Measurements from ENCODE around the gene CAMK1D.

The CAMK1D gene

GRCh38 chr10:12375076-12375504 is 25.7 kb downstream of the CAMK1D start:
- no peak for DNase-seq (ENCODE audit: low spot score)

- DNase-seq (ENCODE audit: low spot score), result no peak
Observed at GRCh38 chr10:12376211-12376610, 26.9 kb downstream of the CAMK1D start.

GRCh38 chr10:12377658-12378290 is 28.4 kb downstream of the CAMK1D start:
- no peak for DNase-seq (ENCODE audit: low spot score)

- no peak for DNase-seq (ENCODE audit: low spot score)
Observed at GRCh38 chr10:12380999-12381398, 31.7 kb downstream of the CAMK1D start.

GRCh38 chr10:12381536-12382156 is 32.3 kb downstream of the CAMK1D start:
- DNase-seq (ENCODE audit: low spot score), result no peak

- no peak for DNase-seq (ENCODE audit: low spot score)
Observed at GRCh38 chr10:12382157-12382548, 32.8 kb downstream of the CAMK1D start.

DNA sequence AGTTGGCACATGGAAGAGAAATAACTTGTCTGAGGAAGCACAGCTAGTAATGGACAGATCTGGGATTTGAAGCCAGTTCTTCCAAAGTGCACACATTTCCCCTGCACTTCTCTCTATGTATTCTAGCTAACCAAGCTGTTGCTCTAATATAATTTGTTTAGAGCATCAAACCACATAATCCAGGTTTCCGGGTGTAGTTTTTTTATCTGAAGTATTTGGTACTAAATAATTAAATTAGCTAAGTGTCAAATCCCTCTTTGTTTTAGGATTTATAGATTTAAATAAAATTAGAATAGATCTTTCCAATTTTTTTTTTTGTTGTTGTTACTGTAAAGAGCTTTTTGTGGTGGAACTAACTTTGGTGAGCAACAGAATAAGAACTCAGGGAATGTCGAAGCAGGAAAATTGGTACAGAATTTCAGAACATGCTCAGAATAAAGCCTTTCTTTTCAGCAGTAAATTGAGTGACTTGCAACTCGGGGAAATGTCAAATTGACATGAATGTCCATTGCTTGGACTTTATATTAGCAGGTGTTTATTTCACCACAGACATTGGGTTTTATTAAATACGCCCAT is 33.7 kb downstream of the CAMK1D start:
- DNase-seq (ENCODE audit: low spot score), result no peak

- DNase-seq (ENCODE audit: low spot score), result no peak
Observed at GRCh38 chr10:12384906-12385305, 35.6 kb downstream of the CAMK1D start.

DNA sequence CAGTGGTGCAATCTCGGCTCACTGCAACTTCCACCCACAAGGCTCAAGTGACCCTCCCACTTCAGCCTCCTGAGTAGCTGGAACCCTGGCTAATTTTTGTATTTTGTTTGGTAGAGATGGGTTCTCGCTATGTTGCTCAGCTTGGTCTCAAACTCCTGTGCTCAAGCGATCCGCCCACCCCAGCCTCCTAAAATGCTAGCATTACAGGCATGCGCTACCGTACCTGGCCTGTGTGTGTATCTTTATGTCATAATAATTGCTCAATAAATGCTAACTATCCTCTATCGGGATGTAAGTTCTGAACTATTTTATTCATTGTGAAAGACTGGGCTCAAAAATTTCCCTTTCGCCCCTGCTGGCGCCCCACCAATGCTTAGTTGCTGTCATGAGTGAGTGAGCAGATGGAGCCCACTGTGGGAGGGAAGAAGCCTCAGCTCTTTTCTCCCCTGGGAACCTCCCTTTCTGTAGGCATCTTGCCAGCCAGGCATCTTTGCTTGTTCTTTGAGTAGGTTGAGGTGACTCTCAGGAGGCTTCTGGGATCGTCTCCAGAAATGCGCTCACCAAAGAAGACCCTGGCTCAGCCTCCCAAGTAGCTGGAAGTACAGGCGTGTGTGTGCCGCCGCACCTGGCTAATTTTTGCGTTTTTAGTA is 38.3 kb downstream of the CAMK1D start:
- DNase-seq (ENCODE audit: low spot score), result no peak

- no peak for DNase-seq (ENCODE audit: low spot score)
Observed at GRCh38 chr10:12388671-12389070, 39.3 kb downstream of the CAMK1D start.

- no peak for DNase-seq (ENCODE audit: low spot score)
Observed at GRCh38 chr10:12389154-12389734, 39.9 kb downstream of the CAMK1D start.

- DNase-seq (ENCODE audit: low spot score), result no peak
Observed at GRCh38 chr10:12390733-12391132, 41.4 kb downstream of the CAMK1D start.

DNA sequence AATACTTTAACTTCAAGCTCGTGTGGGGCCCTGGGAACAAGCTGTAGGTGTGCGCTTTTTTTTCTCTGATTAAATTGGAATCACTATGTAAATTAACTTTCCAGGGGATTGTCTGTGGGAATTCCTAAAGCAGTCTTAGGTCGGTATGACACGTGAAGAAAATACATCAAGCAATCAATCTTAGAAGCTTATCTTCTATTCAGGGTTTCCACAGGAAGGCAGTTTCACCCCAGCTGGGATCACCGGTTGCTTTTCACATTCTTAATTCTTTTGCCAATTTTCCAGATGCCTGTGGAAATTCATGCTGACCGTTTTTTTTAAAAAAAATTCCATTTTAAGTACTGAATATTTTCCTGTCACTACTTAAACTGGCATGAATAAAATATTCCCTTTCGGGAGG is 41.9 kb downstream of the CAMK1D start:
- no peak for DNase-seq (ENCODE audit: low spot score)

DNA sequence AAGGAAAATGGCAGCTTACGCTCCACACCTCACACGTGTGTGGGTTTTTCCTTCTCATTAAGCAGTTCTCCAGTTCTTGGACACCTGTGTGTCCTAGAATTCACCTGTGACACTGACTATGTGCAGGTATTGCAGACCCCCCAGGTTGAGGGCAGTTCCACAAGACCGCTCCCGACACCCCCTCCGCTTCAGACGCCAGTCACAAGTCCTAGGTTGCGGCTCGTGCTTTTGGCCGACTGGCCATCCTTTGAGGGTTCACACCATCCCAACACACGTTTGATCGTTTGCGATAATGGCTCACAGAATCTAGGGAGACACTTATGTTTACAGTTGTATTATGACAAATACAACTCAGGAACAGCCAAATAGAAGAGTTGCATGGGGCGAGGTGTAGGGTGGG is 44.5 kb downstream of the CAMK1D start:
- DNase-seq (ENCODE audit: low spot score), result no peak

- DNase-seq (ENCODE audit: low spot score), result no peak
Observed at GRCh38 chr10:12394241-12395033, 45.1 kb downstream of the CAMK1D start.

GRCh38 chr10:12396093-12396492 is 46.7 kb downstream of the CAMK1D start:
- DNase-seq (ENCODE audit: low spot score), result no peak

- DNase-seq (ENCODE audit: low spot score), result no peak
Observed at GRCh38 chr10:12396567-12396966, 47.2 kb downstream of the CAMK1D start.

DNA sequence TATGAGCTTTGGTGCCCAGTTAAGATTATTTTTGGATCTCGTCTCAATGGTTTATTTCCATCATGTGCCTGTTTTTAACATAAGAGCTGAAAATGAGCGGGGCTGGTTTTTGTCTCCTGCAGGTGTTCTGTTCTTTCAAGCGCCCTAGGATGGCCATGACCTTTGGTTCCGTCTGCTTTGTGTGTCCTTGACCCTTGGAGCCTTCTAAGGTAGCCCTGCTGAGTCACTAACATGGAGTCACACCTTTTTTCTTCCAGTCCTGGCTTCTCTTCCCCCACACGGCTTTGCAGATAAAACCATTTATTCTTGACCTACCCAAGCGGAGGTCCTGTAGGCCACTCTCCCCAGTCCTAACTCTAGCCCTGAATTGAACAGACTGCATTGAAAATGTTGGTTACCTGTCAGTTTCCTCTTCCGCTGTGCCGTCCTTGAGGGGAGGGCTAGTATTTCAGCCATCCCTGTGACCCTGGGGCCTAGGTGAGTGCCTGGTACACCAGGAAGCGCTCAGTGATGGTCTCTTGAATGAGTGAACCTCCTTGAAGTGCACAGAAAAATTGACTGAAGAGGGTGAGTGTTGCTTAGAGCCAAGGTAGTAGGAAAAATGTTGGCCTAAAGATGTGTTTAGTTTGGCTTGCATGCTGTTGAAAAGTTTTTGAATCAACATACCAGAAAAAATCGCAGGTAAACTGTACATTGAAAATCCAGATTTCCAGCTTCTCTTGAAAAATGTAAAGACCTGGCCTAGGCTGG is 48.0 kb downstream of the CAMK1D start:
- no peak for DNase-seq (ENCODE audit: low spot score)

- DNase-seq (ENCODE audit: low spot score), result no peak
Observed at GRCh38 chr10:12397941-12398340, 48.6 kb downstream of the CAMK1D start.

- DNase-seq (ENCODE audit: low spot score), result no peak
Observed at GRCh38 chr10:12400266-12400931, 51.1 kb downstream of the CAMK1D start.

GRCh38 chr10:12401466-12401865 is 52.1 kb downstream of the CAMK1D start:
- DNase-seq (ENCODE audit: low spot score), result no peak

All from left forelimb (tissue), 1 donor.